GM10266 (cell line): ENCODE measurements around the gene RAD51C.
"Not testable (repeated sequence)": the region's sequence is repeated elsewhere in the genome, so short reads cannot be mapped to it uniquely, and the experiment has no call there.

Experiments used
- DNase-seq: peaks from one replicate; pipeline ENCODE4 v3.0.0; 2012; ENCODE audit errors: extremely low spot score
- TF ChIP-seq, protein P1 (sequence below): IDR thresholded peaks from 2 replicates; pipeline ENCODE4 v1.5.1; 2012; ENCODE audit warnings: mild to moderate bottlenecking, low read depth; ENCODE audit not compliant: control insufficient read depth, insufficient read depth; ENCODE audit errors: missing control alignments

Gene RAD51C

DNA sequence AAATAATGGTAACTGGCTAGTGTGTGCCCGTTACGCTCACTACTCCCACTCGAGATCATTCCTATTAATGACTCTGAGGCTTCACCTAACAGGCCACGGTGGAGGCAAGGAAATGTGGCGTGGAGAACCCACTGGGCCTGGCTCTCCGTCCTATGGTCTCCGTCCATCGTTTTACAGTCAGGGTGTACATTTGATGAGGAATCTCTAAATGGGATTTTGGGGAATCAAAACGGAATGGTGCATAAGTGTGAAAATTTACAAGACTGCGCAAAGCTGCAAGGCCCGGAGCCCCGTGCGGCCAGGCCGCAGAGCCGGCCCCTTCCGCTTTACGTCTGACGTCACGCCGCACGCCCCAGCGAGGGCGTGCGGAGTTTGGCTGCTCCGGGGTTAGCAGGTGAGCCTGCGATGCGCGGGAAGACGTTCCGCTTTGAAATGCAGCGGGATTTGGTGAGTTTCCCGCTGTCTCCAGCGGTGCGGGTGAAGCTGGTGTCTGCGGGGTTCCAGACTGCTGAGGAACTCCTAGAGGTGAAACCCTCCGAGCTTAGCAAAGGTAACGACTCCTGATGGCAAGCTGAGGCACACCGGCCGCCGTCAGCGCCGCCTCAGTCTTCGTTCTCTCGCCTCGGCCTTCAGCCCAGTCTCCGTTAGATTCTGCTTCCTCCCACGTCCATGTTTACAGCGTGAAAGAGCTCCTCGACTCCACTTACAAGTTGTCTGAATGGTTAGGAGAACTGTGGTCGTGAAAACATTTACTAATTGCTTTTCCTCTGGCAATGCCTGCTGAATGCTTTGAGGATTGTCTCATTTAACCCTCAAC, at the start of gene RAD51C:
RAD51C (plus strand) TSS at position 364 of the 817 bp plus-strand sequence; CDS start at position 406, 42 bp downstream.
- DNase-seq, result peak; percentile 83
- TF ChIP-seq, protein P1, sequence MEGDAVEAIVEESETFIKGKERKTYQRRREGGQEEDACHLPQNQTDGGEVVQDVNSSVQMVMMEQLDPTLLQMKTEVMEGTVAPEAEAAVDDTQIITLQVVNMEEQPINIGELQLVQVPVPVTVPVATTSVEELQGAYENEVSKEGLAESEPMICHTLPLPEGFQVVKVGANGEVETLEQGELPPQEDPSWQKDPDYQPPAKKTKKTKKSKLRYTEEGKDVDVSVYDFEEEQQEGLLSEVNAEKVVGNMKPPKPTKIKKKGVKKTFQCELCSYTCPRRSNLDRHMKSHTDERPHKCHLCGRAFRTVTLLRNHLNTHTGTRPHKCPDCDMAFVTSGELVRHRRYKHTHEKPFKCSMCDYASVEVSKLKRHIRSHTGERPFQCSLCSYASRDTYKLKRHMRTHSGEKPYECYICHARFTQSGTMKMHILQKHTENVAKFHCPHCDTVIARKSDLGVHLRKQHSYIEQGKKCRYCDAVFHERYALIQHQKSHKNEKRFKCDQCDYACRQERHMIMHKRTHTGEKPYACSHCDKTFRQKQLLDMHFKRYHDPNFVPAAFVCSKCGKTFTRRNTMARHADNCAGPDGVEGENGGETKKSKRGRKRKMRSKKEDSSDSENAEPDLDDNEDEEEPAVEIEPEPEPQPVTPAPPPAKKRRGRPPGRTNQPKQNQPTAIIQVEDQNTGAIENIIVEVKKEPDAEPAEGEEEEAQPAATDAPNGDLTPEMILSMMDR, result no peak

DNA sequence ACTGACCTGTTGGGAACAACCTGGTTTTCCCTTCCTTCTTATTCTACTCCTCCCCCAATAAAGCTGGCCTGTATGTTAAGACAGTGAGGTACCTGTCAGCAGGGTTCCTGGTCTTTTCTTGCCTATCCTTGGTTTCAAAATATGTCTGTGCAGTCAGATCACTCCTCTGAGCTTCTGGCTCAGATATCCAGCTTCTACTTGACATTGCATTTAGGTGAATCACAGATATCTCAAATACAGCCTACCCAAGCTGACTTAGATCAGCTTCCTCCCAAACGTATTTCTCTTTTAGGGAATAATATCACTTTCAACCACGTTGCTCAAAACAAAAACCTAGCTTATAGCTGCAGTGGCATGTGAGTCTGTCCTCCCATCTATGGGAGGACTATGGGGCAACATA, 49.3 kb upstream of the RAD51C start:
- no peak for DNase-seq
- TF ChIP-seq, protein P1, result no peak

- TF ChIP-seq, protein P1, result no peak
- no peak for DNase-seq
Measured at GRCh38 chr17:58648236-58648635, 44.2 kb upstream of the RAD51C start.

DNA sequence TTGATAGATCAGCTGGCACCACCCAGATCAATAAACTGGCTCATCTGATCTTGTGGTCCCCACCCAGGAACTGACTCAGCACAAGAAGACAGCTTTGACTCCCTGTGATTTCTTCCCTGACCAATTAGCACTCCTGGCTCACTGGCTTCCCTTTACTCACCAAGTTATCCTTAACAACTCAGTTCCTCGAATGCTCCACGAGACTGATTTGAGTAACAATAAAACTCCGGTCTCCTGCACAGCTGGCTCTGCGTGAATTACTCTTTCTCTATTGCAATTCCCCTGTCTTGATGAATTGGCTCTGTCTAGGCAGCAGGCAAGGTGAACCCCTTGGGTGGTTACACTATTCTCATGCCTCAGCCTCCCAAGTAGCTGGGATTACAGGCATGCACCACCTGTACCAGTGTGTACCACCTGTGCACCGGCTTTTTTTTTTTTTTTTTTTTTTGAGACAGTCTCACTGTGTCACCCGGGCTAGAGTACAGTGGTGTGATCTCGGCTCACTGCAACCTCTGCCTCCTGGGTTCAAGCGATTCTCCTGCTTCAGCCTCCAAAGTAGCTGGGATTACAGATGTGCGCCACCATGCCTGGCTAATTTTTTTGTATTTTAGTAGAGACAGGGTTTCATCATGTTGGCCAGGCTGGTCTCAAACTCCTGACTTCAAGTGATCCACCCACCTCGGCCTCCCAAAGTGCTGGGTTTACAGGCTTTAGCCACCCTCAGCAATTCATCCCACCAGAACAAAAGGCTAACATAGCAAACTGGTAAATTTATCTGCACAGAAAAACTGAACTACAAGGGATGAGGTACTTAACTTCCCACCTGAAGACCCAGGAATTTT, 34.2 kb upstream of the RAD51C start:
- DNase-seq, result not testable (repeated sequence)

- TF ChIP-seq, protein P1, result no peak
- peak; percentile 85 for DNase-seq
Measured at GRCh38 chr17:58658804-58659713, 33.3 kb upstream of the RAD51C start.

- DNase-seq, result not testable (repeated sequence)
Measured at GRCh38 chr17:58659714-58660084, 32.7 kb upstream of the RAD51C start.

DNA sequence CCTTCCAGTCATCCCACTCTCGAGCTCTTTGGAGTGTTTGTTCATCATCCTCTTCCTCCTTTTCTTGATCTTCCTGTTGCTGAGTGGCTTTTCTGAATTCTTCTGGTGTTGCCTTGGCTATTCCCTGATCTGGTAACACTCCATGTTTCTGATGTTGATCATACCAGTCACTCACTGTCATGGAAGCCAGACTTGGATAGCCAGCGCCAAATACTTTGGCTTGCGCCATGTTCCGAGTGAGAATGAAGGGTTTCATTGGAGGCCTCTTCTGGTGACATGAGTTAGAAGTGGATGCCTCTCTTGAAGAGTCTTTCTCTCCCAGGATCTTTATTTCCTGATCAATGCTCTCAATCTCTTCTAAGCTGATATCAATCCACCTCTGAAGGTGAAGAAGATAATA, 31.8 kb upstream of the RAD51C start:
- TF ChIP-seq, protein P1, result no peak
- no peak for DNase-seq
